ENCODE measurements around the gene CCL5.

Gene CCL5

DNA sequence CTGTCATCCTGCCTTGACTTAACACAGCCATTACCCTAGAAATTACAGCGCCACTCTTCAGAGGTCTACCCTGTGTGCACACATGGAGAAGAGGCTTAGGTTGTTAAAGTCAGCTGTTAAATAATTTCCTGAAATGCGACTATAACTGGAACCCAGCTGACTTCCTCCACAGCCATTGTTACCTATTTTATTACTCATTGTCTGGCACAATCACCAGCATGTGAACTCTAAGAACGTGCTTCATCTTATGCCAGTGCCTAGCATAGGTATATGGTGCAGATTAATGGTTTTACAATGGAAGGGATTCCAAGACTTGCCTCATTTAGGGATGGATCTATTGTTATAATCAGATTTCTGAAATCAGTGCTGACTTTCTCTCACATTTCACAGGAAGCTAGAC, 38.5 kb upstream of the CCL5 start:
- Histone ChIP-seq H3K4me3 (ENCODE audit: low read depth, low read length) (no peak overlapping the region), H3K4me1 (ENCODE audit: control insufficient read depth, insufficient read depth, low read length) (no peaks in the 10 kb centered on the region), H3K27ac (ENCODE audit: extremely low read depth, low read depth, low read length) (no peak overlapping the region), H3K9me3 (ENCODE audit: control insufficient read depth, insufficient read depth, low read depth, low read length) (no peaks in the 10 kb centered on the region), H3K36me3 (ENCODE audit: control insufficient read depth in 2 of 2, insufficient read depth in 1 of 2, low read length in 2 of 2) (peaks cover 14 to 58% of the 10 kb centered on the region in 2 experiments)
- ChIA-PET CTCF (no interaction called here), POLR2A (interaction anchor here (0.6 kb wide), 1 partner anchor 600 kb away, joined by 3 read pairs; no protein-coding TSS in a partner anchor)
- TF ChIP-seq ZNF654 (tag by site-specific recombination; IDR thresholded peaks at IDR 0.05; ENCODE audit: low read depth) (no peak), ZNF610 (tag by site-specific recombination; IDR thresholded peaks at IDR 0.05; ENCODE audit: borderline replicate concordance) (no peak), ZFHX2 (tag by site-specific recombination; conservative IDR thresholded peaks at IDR 0.05) (no peak), ZNF350 (tag by site-specific recombination; IDR thresholded peaks at IDR 0.05) (no peak), ZNF600 (tag by site-specific recombination; IDR thresholded peaks at IDR 0.05) (no peak), ZNF37A (tag by site-specific recombination; IDR thresholded peaks at IDR 0.05) (no peak), ZXDB (tag by site-specific recombination; IDR thresholded peaks at IDR 0.05) (no peak), ZNF202 (tag by site-specific recombination; IDR thresholded peaks at IDR 0.05; ENCODE audit: borderline replicate concordance) (no peak), ZNF701 (tag by site-specific recombination; IDR thresholded peaks at IDR 0.05) (no peak)
- TF ChIP-seq, protein P1, sequence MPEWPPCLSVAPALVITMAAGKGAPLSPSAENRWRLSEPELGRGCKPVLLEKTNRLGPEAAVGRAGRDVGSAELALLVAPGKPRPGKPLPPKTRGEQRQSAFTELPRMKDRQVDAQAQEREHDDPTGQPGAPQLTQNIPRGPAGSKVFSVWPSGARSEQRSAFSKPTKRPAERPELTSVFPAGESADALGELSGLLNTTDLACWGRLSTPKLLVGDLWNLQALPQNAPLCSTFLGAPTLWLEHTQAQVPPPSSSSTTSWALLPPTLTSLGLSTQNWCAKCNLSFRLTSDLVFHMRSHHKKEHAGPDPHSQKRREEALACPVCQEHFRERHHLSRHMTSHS (tag by site-specific recombination; IDR thresholded peaks at IDR 0.05), result no peak
- TF ChIP-seq, protein P2, sequence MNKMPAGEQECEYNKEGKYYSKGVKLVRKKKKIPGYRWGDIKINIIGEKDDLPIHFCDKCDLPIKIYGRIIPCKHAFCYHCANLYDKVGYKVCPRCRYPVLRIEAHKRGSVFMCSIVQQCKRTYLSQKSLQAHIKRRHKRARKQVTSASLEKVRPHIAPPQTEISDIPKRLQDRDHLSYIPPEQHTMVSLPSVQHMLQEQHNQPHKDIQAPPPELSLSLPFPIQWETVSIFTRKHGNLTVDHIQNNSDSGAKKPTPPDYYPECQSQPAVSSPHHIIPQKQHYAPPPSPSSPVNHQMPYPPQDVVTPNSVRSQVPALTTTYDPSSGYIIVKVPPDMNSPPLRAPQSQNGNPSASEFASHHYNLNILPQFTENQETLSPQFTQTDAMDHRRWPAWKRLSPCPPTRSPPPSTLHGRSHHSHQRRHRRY (tag by site-specific recombination; IDR thresholded peaks at IDR 0.05), result no peak
- TF ChIP-seq, protein P3, sequence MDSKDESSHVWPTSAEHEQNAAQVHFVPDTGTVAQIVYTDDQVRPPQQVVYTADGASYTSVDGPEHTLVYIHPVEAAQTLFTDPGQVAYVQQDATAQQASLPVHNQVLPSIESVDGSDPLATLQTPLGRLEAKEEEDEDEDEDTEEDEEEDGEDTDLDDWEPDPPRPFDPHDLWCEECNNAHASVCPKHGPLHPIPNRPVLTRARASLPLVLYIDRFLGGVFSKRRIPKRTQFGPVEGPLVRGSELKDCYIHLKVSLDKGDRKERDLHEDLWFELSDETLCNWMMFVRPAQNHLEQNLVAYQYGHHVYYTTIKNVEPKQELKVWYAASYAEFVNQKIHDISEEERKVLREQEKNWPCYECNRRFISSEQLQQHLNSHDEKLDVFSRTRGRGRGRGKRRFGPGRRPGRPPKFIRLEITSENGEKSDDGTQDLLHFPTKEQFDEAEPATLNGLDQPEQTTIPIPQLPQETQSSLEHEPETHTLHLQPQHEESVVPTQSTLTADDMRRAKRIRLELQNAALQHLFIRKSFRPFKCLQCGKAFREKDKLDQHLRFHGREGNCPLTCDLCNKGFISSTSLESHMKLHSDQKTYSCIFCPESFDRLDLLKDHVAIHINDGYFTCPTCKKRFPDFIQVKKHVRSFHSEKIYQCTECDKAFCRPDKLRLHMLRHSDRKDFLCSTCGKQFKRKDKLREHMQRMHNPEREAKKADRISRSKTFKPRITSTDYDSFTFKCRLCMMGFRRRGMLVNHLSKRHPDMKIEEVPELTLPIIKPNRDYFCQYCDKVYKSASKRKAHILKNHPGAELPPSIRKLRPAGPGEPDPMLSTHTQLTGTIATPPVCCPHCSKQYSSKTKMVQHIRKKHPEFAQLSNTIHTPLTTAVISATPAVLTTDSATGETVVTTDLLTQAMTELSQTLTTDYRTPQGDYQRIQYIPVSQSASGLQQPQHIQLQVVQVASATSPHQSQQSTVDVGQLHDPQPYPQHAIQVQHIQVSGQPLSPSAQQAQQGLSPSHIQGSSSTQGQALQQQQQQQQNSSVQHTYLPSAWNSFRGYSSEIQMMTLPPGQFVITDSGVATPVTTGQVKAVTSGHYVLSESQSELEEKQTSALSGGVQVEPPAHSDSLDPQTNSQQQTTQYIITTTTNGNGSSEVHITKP (tag by site-specific recombination; IDR thresholded peaks at IDR 0.05), result no peak
- TF ChIP-seq, protein P4, sequence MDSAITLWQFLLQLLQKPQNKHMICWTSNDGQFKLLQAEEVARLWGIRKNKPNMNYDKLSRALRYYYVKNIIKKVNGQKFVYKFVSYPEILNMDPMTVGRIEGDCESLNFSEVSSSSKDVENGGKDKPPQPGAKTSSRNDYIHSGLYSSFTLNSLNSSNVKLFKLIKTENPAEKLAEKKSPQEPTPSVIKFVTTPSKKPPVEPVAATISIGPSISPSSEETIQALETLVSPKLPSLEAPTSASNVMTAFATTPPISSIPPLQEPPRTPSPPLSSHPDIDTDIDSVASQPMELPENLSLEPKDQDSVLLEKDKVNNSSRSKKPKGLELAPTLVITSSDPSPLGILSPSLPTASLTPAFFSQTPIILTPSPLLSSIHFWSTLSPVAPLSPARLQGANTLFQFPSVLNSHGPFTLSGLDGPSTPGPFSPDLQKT (IDR thresholded peaks at IDR 0.05; ENCODE audit: borderline replicate concordance, low read depth, low read length), result no peak
- TF ChIP-seq, protein P5, sequence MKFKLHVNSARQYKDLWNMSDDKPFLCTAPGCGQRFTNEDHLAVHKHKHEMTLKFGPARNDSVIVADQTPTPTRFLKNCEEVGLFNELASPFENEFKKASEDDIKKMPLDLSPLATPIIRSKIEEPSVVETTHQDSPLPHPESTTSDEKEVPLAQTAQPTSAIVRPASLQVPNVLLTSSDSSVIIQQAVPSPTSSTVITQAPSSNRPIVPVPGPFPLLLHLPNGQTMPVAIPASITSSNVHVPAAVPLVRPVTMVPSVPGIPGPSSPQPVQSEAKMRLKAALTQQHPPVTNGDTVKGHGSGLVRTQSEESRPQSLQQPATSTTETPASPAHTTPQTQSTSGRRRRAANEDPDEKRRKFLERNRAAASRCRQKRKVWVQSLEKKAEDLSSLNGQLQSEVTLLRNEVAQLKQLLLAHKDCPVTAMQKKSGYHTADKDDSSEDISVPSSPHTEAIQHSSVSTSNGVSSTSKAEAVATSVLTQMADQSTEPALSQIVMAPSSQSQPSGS (tag by site-specific recombination; IDR thresholded peaks at IDR 0.05; ENCODE audit: low read depth), result no peak

DNA sequence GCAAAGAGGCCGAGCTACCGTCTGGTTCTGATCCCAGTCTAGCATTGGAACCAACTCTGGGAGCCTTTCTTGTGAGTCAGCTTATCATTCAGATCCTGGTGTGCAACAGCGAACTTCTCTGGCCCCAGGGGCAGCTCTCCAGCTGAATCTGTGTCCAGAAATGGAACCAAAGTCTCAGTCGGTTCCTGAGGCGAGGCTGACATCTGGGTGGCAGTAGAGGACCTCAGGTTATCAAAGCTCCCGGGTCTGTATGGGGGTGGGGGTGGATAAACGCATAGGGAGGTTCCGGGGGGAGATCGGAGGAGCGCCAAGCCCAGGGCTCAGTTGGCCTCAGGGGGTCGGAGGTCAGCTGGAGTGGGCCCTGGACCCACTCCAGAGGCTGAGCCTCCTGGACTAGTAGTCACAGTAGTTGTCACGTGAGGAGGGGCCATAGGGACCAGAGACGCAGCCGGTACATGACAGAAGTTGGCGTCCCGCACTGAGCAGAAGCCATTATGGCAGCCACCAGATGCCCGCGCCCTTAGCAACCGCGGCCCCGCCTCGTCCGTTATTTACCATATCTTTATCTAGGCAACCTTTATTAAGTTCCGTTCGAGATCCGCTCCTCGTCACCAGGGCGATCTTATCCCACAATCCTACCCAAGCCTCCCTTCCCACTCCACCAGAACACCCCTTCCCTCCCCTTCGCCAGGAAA, 37.5 kb upstream of the CCL5 start:
- H3K4me1 ChIP-seq (ENCODE audit: control insufficient read depth, insufficient read depth, low read length), result no peaks in the 10 kb centered on the region
- no peak overlapping the region for H3K4me3 ChIP-seq (ENCODE audit: low read depth, low read length)
- no peak for TF ChIP-seq ZNF776 (tag by site-specific recombination; IDR thresholded peaks at IDR 0.05; ENCODE audit: borderline replicate concordance)
- no peak for TF ChIP-seq FEZF1 (tag by site-specific recombination; IDR thresholded peaks at IDR 0.05)
- TF ChIP-seq, protein P6, sequence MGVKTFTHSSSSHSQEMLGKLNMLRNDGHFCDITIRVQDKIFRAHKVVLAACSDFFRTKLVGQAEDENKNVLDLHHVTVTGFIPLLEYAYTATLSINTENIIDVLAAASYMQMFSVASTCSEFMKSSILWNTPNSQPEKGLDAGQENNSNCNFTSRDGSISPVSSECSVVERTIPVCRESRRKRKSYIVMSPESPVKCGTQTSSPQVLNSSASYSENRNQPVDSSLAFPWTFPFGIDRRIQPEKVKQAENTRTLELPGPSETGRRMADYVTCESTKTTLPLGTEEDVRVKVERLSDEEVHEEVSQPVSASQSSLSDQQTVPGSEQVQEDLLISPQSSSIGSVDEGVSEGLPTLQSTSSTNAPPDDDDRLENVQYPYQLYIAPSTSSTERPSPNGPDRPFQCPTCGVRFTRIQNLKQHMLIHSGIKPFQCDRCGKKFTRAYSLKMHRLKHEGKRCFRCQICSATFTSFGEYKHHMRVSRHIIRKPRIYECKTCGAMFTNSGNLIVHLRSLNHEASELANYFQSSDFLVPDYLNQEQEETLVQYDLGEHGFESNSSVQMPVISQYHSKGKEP (tag by site-specific recombination; IDR thresholded peaks at IDR 0.05), result no peak
- no peak for TF ChIP-seq ZNF664 (tag by site-specific recombination; IDR thresholded peaks at IDR 0.05)
- no peak for TF ChIP-seq ZNF341 (tag by site-specific recombination; IDR thresholded peaks at IDR 0.05; ENCODE audit: low read depth)
- TF ChIP-seq ZBTB7A (tag by site-specific recombination; IDR thresholded peaks at IDR 0.05; ENCODE audit: low read depth), result no peak
- no peak for TF ChIP-seq ZNF157 (tag by site-specific recombination; IDR thresholded peaks at IDR 0.05)
- no peak for TF ChIP-seq YY2 (tag by site-specific recombination; IDR thresholded peaks at IDR 0.05)
- H3K9me3 ChIP-seq (ENCODE audit: control insufficient read depth, insufficient read depth, low read depth, low read length), result no peaks in the 10 kb centered on the region
- no peak overlapping the region for H3K27ac ChIP-seq (ENCODE audit: extremely low read depth, low read depth, low read length)
- ChIA-PET POLR2A (no interaction called here), CTCF (no interaction called here)
- H3K36me3 ChIP-seq (ENCODE audit: control insufficient read depth in 2 of 2, insufficient read depth in 1 of 2, low read length in 2 of 2), result peaks cover 9 to 49% of the 10 kb centered on the region in 2 experiments; a peak in 2 of 3 replicates
